Suprapubic skin (tissue), 3 donors: ENCODE data around the gene FXYD3.

Experiments
- EP300 ChIP-seq: sonication (generic); formaldehyde crosslinking; IDR thresholded peaks from one replicate; pipeline ENCODE4 v1.6.1; 2017; ENCODE audit warnings: antibody characterized with exemption
- POLR2A ChIP-seq, 2 donors: fragments of 450-650 bp; IDR thresholded peaks; one replicate each; pipeline ENCODE4 v1.6.1; 2017; ENCODE audit warnings: antibody characterized with exemption in 2 of 2, mild to moderate bottlenecking in 2 of 2, moderate library complexity in 2 of 2
- TF ChIP-seq, protein P1 (sequence below), 2 donors: fragments of 200-600 bp in 1 of 2; fragments of 450-650 bp in 1 of 2; sonication (generic) in 1 of 2; IDR thresholded peaks; one replicate each; pipeline ENCODE4 v1.5.1; 2016 to 2019; ENCODE audit warnings: antibody characterized with exemption in 2 of 2, mild to moderate bottlenecking in 1 of 2, moderate library complexity in 1 of 2

DNA sequence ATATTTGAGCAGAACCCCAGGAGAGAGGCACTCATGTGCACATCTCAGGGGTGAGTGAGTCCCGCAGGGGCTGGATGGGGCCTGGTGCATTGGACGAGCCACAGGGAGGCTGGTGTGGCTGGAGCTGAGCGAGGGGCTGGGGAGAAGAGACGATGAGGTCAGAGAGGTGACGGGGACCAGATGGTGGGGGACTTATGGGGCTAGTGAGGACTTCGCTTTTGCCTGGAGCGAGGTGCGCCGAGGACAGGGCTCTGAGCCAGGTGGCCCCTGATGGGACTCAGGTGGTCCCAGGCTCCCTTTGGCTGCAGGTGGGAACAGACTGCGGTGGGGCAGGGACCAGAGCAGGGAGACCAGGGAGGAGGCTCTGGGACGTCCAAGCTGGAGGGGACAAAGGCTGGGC, 6.9 kb upstream of the FXYD3 start:
- TF ChIP-seq, protein P1, sequence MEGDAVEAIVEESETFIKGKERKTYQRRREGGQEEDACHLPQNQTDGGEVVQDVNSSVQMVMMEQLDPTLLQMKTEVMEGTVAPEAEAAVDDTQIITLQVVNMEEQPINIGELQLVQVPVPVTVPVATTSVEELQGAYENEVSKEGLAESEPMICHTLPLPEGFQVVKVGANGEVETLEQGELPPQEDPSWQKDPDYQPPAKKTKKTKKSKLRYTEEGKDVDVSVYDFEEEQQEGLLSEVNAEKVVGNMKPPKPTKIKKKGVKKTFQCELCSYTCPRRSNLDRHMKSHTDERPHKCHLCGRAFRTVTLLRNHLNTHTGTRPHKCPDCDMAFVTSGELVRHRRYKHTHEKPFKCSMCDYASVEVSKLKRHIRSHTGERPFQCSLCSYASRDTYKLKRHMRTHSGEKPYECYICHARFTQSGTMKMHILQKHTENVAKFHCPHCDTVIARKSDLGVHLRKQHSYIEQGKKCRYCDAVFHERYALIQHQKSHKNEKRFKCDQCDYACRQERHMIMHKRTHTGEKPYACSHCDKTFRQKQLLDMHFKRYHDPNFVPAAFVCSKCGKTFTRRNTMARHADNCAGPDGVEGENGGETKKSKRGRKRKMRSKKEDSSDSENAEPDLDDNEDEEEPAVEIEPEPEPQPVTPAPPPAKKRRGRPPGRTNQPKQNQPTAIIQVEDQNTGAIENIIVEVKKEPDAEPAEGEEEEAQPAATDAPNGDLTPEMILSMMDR (IDR thresholded peaks at IDR 0.05): no peak
- TF ChIP-seq POLR2A (IDR thresholded peaks at IDR 0.05) (no peak), EP300 (no peak)
